GM12878 (cell line): ENCODE measurements around the gene FMO3. TPM values are rescaled to one million over a fixed set of nuclear protein-coding genes. Genes with fewer than 3 reads are reported as not detected.

Source experiments
- ATAC-seq: fragments of 200-7000 bp; cut with Tn5 transposase; 3 replicates; pipeline ENCODE4 v1.9.1; 2020; ENCODE audit warnings: mild to moderate bottlenecking, moderate library complexity
- BruUV-seq: library from RNA; stranded (reverse); fragments of 400-500 nt; replicated peaks from 2 replicates; lab custom pipeline; 2021; lab: Mats Ljungman, UMichigan
- CTCF ChIA-PET: fragments of 300-600 bp; sonication (Branson Sonifier 250); formaldehyde crosslinking; extraction: SDS; loops from one replicate; lab custom pipeline; 2021; ENCODE audit warnings: inconsistent platforms; lab: Yijun Ruan, JAX
- POLR2A ChIA-PET: fragments of 350-600 bp; formaldehyde crosslinking; extraction: SDS; loops from one replicate; lab custom pipeline; 2021; ENCODE audit warnings: inconsistent platforms; lab: Charles Lee
- RAD21 ChIA-PET: fragments of 300-600 bp; sonication (Branson Sonifier 250); formaldehyde crosslinking; loops from one replicate; lab custom pipeline; 2023; ENCODE audit warnings: antibody characterized with exemption; ENCODE audit not compliant: unreplicated experiment; lab: Charles Lee
- SMC1A ChIA-PET: fragments of 300-600 bp; sonication (Branson Sonifier 250); formaldehyde crosslinking; loops from one replicate; lab custom pipeline; 2023; ENCODE audit not compliant: unreplicated experiment, uncharacterized antibody; lab: Charles Lee
- DNase-seq: peaks from one replicate; pipeline ENCODE4 v3.0.0-alpha.2; 2011; ENCODE audit warnings: low read depth, low spot score
- FAIRE-seq: peaks from 3 replicates; lab custom pipeline; 2011; peaks lifted over from hg19 to GRCh38; lab: Jason Lieb, UNC
- H2AFZ ChIP-seq: 2 replicates; pipeline ENCODE4 v1.6.0; 2011; ENCODE audit warnings: low read depth, low read length, control low read depth; ENCODE audit not compliant: control insufficient read depth
- H3K27ac ChIP-seq: 2 replicates; pipeline ENCODE4 v1.5.1; 2011; ENCODE audit warnings: control low read depth; ENCODE audit not compliant: control insufficient read depth, insufficient read depth
- H3K27me3 ChIP-seq, 2 experiments: replicated peaks in 1 of 2; 2 replicates each; pipeline versions ENCODE4 v1.6.0 to v1.6.1; 2011; ENCODE audit warnings: low read length in 1 of 2; ENCODE audit not compliant: control insufficient read depth in 2 of 2, insufficient read depth in 2 of 2
- H3K36me3 ChIP-seq, 2 experiments: 2 replicates each; pipeline ENCODE4 v1.5.1; 2011; ENCODE audit warnings: low read length in 1 of 2; ENCODE audit not compliant: control insufficient read depth in 2 of 2, insufficient read depth in 2 of 2
- H3K4me1 ChIP-seq: 2 replicates; pipeline ENCODE4 v1.6.1; 2011; ENCODE audit warnings: mild to moderate bottlenecking, low read length, moderate library complexity, mixed read lengths; ENCODE audit not compliant: control insufficient read depth, insufficient read depth
- H3K4me2 ChIP-seq: 2 replicates; pipeline ENCODE4 v1.6.0; 2011; ENCODE audit warnings: control low read depth; ENCODE audit not compliant: control insufficient read depth, insufficient read depth
- H3K4me3 ChIP-seq: fragments of 200-600 bp; sonication (generic); 2 replicates; pipeline ENCODE4 v1.5.1; 2016
- H3K79me2 ChIP-seq: 2 replicates; pipeline ENCODE4 v1.6.0; 2011; ENCODE audit warnings: low read length; ENCODE audit not compliant: control insufficient read depth, insufficient read depth
- H3K9ac ChIP-seq: 2 replicates; pipeline ENCODE4 v1.8.0; 2011; ENCODE audit warnings: low read length, control low read depth, mixed read lengths; ENCODE audit not compliant: control insufficient read depth, insufficient read depth
- H3K9me3 ChIP-seq: replicated peaks from 3 replicates; pipeline ENCODE4 v1.5.1; 2011; ENCODE audit warnings: mild to moderate bottlenecking, low read length; ENCODE audit not compliant: control insufficient read depth, insufficient read depth
- H4K20me1 ChIP-seq: 2 replicates; pipeline ENCODE4 v1.6.0; 2011; ENCODE audit not compliant: control insufficient read depth, insufficient read depth
- CHD2 ChIP-seq: IDR thresholded peaks from 2 replicates; pipeline ENCODE4 v1.6.1; 2011; ENCODE audit warnings: low read depth, low read length, improper control_type of control experiment, borderline replicate concordance
- EGR1 ChIP-seq, 2 experiments: IDR thresholded peaks; 1 replicate in 1 of 2; 2 replicates in 1 of 2; pipeline ENCODE4 v1.6.1; 2011 to 2012; ENCODE audit warnings: low read depth in 2 of 2, low read length in 2 of 2, borderline replicate concordance in 1 of 2, mild to moderate bottlenecking in 1 of 2, moderate library complexity in 1 of 2
- NFYA ChIP-seq: IDR thresholded peaks from 2 replicates; pipeline ENCODE4 v1.6.1; 2011; ENCODE audit warnings: low read depth, mild to moderate bottlenecking, low read length, improper control_type of control experiment, borderline replicate concordance
- RFX5 ChIP-seq: IDR thresholded peaks from 2 replicates; pipeline ENCODE4 v1.6.1; 2011; ENCODE audit warnings: low read depth, low read length, improper control_type of control experiment
- TCF12 ChIP-seq: IDR thresholded peaks from 2 replicates; pipeline ENCODE4 v1.6.1; 2011; ENCODE audit warnings: low read depth, mild to moderate bottlenecking, low read length
- TCF7 ChIP-seq: IDR thresholded peaks from 2 replicates; pipeline ENCODE4 v1.6.1; 2014; ENCODE audit warnings: antibody characterized with exemption, borderline replicate concordance
- WRNIP1 ChIP-seq: IDR thresholded peaks from 2 replicates; pipeline ENCODE4 v1.6.1; 2011; ENCODE audit warnings: low read depth, low read length, improper control_type of control experiment, borderline replicate concordance
- YBX1 ChIP-seq: fragments of 450-650 bp; IDR thresholded peaks from 2 replicates; pipeline ENCODE4 v1.6.1; 2016; ENCODE audit warnings: antibody characterized with exemption
- YY1 ChIP-seq: IDR thresholded peaks from 2 replicates; pipeline ENCODE4 v1.6.1; 2011; ENCODE audit warnings: low read depth, mild to moderate bottlenecking, low read length
- WGBS: methylation state at CpG from one replicate; pipeline ENCODE4 v1.1.6; 2016; ENCODE audit warnings: low lambda C conversion rate; ENCODE audit not compliant: insufficient replicate concordance, insufficient coverage; ENCODE audit errors: missing lambda C conversion rate; 5-methylcytosine and 5-hydroxymethylcytosine counted together
- in situ Hi-C: fragments of 300-500 bp; cut with MboI; formaldehyde crosslinking; loops from 9 replicates; pipeline ENCODE4 v1.14.3; 2018; ENCODE audit warnings: mixed read lengths
- intact Hi-C: fragments of 100-400 bp; cut with micrococcal nuclease; formaldehyde crosslinking; loops from one replicate; pipeline ENCODE4 v1.14.2; 2022; ENCODE audit not compliant: unreplicated experiment
- polyA plus RNA-seq, 11 experiments: library from polyadenylated mRNA; depleted of rRNA in 4 of 11; unstranded in 6 of 11; stranded (reverse) in 5 of 11; fragments of >200 nt; fragmentation: Nextera tagmentation in 4 of 11; fragmentation: Illumina TruSeq in 1 of 11; extraction: Ambion mirVana in 4 of 11; extraction: Trizol in 1 of 11; gene quantifications; 1 replicate in 1 of 11; 2 replicates in 10 of 11; pipeline versions ENCODE4 v1.2.1 to v1.2.3, GENCODE V29; 2011 to 2016; ENCODE audit warnings: inconsistent platforms in 2 of 11, missing spikeins in 2 of 11, low read depth in 1 of 11
- total RNA-seq, 4 experiments: library from RNA; depleted of rRNA in 3 of 4; stranded (reverse); fragments of >200 nt in 3 of 4; fragmentation: Illumina TruSeq in 1 of 4; extraction: Trizol in 1 of 4; gene quantifications; 2 replicates each; pipeline versions ENCODE4 v1.2.1 to v1.2.3, GENCODE V29; 2013 to 2021
- TF ChIP-seq, protein P1 (sequence below): fragments of 450-650 bp; IDR thresholded peaks from 2 replicates; pipeline ENCODE4 v1.6.1; 2017; ENCODE audit warnings: low read depth, mild to moderate bottlenecking, moderate library complexity
- TF ChIP-seq, protein P2 (sequence below): fragments of 450-650 bp; IDR thresholded peaks from 2 replicates; pipeline ENCODE4 v1.6.1; 2016; ENCODE audit warnings: mild to moderate bottlenecking
- TF ChIP-seq, protein P3 (sequence below): IDR thresholded peaks from 2 replicates; pipeline ENCODE4 v1.6.1; 2011; ENCODE audit warnings: low read depth, low read length, improper control_type of control experiment, borderline replicate concordance

Gene FMO3
- total and polyA plus RNA-seq, 10 of the 15 experiments (the other 5 are each of a cell fraction or from before 2014, with no cell fraction given) = 0.08 to 0.10 TPM; not detected in 8

DNA sequence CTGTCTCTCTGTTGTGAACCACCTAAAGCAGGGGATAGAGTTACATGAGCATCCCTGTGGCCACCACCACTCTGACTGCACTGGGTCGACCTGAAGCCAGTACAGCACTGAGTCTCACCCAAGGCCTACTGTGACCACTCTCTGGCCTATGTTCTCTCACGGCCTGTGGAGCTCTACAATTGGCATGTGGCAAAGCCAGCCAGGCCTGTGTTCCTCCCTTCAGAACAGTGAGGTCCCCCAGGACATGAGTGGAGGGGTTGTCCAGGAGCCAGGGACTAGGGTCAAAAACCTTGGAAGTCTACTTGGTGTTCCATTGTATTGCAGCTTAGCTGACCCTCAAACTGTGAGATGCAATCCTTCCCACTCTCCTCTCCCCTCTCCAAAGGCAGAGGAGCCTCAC lies 42.7 kb upstream of the FMO3 start:
- WGBS = 0% methylated on average over 2 of the region's 2 CpGs
- Histone ChIP-seq H3K27ac (no peak overlapping the region), H3K36me3 (no peaks in the 10 kb centered on the region), H3K79me2 (no peaks in the 10 kb centered on the region), H3K4me2 (no peak overlapping the region), H3K27me3 (no peaks in the 10 kb centered on the region), H3K9ac (no peak overlapping the region), H2AFZ (no peak overlapping the region), H4K20me1 (no peaks in the 10 kb centered on the region), H3K4me1 (no peaks in the 10 kb centered on the region), H3K4me3 (no peak overlapping the region), H3K9me3 (no peaks in the 10 kb centered on the region)
- no peak for TF ChIP-seq WRNIP1
- no peak for TF ChIP-seq YBX1
- TF ChIP-seq, protein P1, sequence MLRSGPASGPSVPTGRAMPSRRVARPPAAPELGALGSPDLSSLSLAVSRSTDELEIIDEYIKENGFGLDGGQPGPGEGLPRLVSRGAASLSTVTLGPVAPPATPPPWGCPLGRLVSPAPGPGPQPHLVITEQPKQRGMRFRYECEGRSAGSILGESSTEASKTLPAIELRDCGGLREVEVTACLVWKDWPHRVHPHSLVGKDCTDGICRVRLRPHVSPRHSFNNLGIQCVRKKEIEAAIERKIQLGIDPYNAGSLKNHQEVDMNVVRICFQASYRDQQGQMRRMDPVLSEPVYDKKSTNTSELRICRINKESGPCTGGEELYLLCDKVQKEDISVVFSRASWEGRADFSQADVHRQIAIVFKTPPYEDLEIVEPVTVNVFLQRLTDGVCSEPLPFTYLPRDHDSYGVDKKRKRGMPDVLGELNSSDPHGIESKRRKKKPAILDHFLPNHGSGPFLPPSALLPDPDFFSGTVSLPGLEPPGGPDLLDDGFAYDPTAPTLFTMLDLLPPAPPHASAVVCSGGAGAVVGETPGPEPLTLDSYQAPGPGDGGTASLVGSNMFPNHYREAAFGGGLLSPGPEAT = no peak
- TF ChIP-seq EGR1 (IDR thresholded peaks at IDR 0.05; ENCODE audit: borderline replicate concordance in 1 of 2, low read depth in 2 of 2, low read length in 2 of 2) = no peak
- no peak for TF ChIP-seq TCF12
- no peak for TF ChIP-seq CHD2
- TF ChIP-seq, protein P2, sequence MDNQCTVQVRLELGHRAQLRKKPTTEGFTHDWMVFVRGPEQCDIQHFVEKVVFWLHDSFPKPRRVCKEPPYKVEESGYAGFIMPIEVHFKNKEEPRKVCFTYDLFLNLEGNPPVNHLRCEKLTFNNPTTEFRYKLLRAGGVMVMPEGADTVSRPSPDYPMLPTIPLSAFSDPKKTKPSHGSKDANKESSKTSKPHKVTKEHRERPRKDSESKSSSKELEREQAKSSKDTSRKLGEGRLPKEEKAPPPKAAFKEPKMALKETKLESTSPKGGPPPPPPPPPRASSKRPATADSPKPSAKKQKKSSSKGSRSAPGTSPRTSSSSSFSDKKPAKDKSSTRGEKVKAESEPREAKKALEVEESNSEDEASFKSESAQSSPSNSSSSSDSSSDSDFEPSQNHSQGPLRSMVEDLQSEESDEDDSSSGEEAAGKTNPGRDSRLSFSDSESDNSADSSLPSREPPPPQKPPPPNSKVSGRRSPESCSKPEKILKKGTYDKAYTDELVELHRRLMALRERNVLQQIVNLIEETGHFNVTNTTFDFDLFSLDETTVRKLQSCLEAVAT = no peak
- TF ChIP-seq, protein P3, sequence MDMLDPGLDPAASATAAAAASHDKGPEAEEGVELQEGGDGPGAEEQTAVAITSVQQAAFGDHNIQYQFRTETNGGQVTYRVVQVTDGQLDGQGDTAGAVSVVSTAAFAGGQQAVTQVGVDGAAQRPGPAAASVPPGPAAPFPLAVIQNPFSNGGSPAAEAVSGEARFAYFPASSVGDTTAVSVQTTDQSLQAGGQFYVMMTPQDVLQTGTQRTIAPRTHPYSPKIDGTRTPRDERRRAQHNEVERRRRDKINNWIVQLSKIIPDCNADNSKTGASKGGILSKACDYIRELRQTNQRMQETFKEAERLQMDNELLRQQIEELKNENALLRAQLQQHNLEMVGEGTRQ = no peak
- TF ChIP-seq TCF7 = no peak
- no peak for TF ChIP-seq RFX5
- no peak for TF ChIP-seq YY1
- no peak for TF ChIP-seq NFYA
- in situ Hi-C loops = no loop called here
- RAD21 ChIA-PET = no interaction called here
- FAIRE-seq = no peak
- intact Hi-C loops = no loop called here
- no TSS peak for BruUV-seq
- POLR2A ChIA-PET = no interaction called here
- CTCF ChIA-PET = no interaction called here
- SMC1A ChIA-PET = no interaction called here
- ATAC-seq = no peak
- DNase-seq = no peak
